GM23248 (cell line): Measurements from ENCODE around the gene ASAP2. TPM values are rescaled to one million over a fixed set of nuclear protein-coding genes. Genes with fewer than 3 reads are reported as not detected.

Experiments used
- DNase-seq: peaks from one replicate; pipeline ENCODE4 v3.0.0-alpha.2; 2015
- H2AFZ ChIP-seq: fragments of 200-600 bp; sonication (generic); 2 replicates; pipeline ENCODE4 v1.6.1; 2016; ENCODE audit warnings: antibody characterized with exemption
- H3F3A ChIP-seq: fragments of 200-600 bp; sonication (generic); 2 replicates; pipeline ENCODE4 v1.6.1; 2016; ENCODE audit warnings: mild to moderate bottlenecking, antibody characterized with exemption, mixed run types; ENCODE audit not compliant: insufficient read depth
- H3K27ac ChIP-seq: fragments of 200-600 bp; sonication (generic); 2 replicates; pipeline ENCODE4 v1.5.1; 2016; ENCODE audit warnings: mild to moderate bottlenecking
- H3K27me3 ChIP-seq: fragments of 200-600 bp; sonication (generic); replicated peaks from 2 replicates; pipeline ENCODE4 v1.6.1; 2016; ENCODE audit warnings: mild to moderate bottlenecking; ENCODE audit not compliant: insufficient read depth
- H3K36me3 ChIP-seq: fragments of 200-600 bp; sonication (generic); 2 replicates; pipeline ENCODE4 v1.6.1; 2016; ENCODE audit warnings: low read depth, mild to moderate bottlenecking
- H3K4me1 ChIP-seq: fragments of 200-600 bp; sonication (generic); 2 replicates; pipeline ENCODE4 v1.6.1; 2016; ENCODE audit warnings: mild to moderate bottlenecking; ENCODE audit not compliant: insufficient read depth
- H3K4me2 ChIP-seq: fragments of 200-600 bp; sonication (generic); one replicate; pipeline ENCODE4 v1.6.1; 2016; ENCODE audit warnings: mild to moderate bottlenecking; ENCODE audit not compliant: unreplicated experiment
- H3K4me3 ChIP-seq: fragments of 200-600 bp; sonication (generic); 2 replicates; pipeline ENCODE4 v1.5.1; 2016; ENCODE audit warnings: mild to moderate bottlenecking
- H3K79me2 ChIP-seq: fragments of 200-600 bp; sonication (generic); 2 replicates; pipeline ENCODE4 v1.6.1; 2016; ENCODE audit warnings: mild to moderate bottlenecking; ENCODE audit not compliant: insufficient read depth
- H3K9ac ChIP-seq: fragments of 200-600 bp; sonication (generic); 2 replicates; pipeline ENCODE4 v1.6.1; 2016; ENCODE audit warnings: mild to moderate bottlenecking
- H3K9me2 ChIP-seq: fragments of 200-600 bp; sonication (generic); 2 replicates; pipeline ENCODE4 v1.6.1; 2016; ENCODE audit warnings: mixed run types, mild to moderate bottlenecking, moderate library complexity; ENCODE audit not compliant: insufficient read depth
- H3K9me3 ChIP-seq: fragments of 200-600 bp; sonication (generic); one replicate; pipeline ENCODE4 v1.6.1; 2017; ENCODE audit warnings: low read depth
- H4K20me1 ChIP-seq: fragments of 200-600 bp; sonication (generic); 2 replicates; pipeline ENCODE4 v1.6.0; 2016; ENCODE audit not compliant: insufficient read depth
- EZH2 ChIP-seq: fragments of 200-600 bp; sonication (generic); IDR thresholded peaks from 2 replicates; pipeline ENCODE4 v1.6.1; 2018; ENCODE audit warnings: antibody characterized with exemption, mild to moderate bottlenecking; ENCODE audit not compliant: insufficient read depth, poor library complexity, severe bottlenecking
- EZH2phosphoT487 ChIP-seq: fragments of 200-600 bp; sonication (generic); IDR thresholded peaks from 2 replicates; pipeline ENCODE4 v1.6.1; 2018; ENCODE audit warnings: antibody characterized with exemption, moderate library complexity, mild to moderate bottlenecking, low read depth; ENCODE audit not compliant: insufficient read depth
- WGBS, 2 experiments: methylation state at CpG; one replicate each; pipeline ENCODE4 v1.1.6; 2015 to 2017; ENCODE audit warnings: low lambda C conversion rate in 2 of 2, low coverage in 1 of 2; ENCODE audit errors: missing lambda C conversion rate in 2 of 2; 5-methylcytosine and 5-hydroxymethylcytosine counted together
- in situ Hi-C: fragments of 300-500 bp; cut with MboI; formaldehyde crosslinking; loops from 2 replicates; pipeline ENCODE4 v1.15.0; 2020
- polyA plus RNA-seq: library from polyadenylated mRNA; unstranded; fragments of >200 nt; fragmentation: Nextera tagmentation; extraction: Ambion mirVana; gene quantifications from 2 replicates; pipeline ENCODE4 v1.2.1, GENCODE V29; 2016
- total RNA-seq: library from RNA; depleted of rRNA; stranded (reverse); fragments of >200 nt; shearing (Covaris generic); gene quantifications from 2 replicates; pipeline ENCODE4 v1.2.3, GENCODE V29; 2014

Gene ASAP2
- total and polyA plus RNA-seq, 2 experiments from 2014 or later: 8.8 to 49.6 TPM

DNA sequence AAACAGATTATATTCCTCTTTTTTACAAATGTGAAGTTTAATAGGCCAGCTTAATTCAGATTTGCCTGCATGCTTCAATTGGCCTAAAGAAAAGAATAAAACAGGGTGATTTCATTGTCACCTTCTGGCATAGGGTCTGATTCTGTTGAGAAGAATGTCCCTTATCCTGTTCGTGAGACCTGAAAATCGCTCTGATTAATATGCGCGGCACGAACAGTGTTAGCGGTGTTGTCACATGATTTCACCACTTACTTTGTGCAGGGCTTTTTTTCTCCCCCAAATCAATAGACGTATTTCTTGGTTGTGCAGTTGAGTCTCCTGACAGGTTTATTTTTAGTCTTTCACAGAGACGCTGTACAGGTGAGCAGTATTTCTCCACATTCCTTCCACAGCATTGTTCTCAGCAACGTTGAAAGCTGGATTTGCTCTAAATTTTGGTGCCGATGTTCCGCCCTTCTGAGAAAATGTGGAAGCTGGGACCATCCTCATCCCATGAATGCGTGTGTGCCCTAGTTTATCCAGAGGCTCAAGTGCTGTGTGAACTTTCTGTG lies 134.8 kb downstream of the ASAP2 start:
- H3K4me1 ChIP-seq: peaks cover 15% of the 10 kb centered on the region
- in situ Hi-C loops: no loop called here
- WGBS, 2 experiments: 92 to 93% methylated on average over 12 of the region's 12 CpGs

DNA sequence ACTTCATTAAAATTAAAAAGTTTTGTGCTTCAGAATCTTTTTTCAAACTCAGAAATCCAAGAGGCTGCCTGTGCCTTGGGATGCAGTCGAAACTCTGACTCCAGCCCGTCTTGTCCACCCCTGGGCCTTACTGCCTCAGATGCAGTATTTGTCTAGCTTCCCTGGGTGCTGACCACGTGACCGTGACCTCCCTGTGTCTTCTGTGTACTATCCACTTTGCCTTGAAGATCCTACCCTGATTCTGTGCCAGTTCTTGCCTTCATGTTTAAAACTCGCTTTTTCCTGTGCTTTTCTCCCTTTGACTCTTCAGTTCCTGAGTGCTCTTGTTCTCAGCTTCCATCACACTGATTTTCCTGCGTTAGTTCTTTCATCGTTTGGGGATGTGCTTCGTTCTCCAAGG lies 136.0 kb downstream of the ASAP2 start:
- H3K4me3 ChIP-seq: no peak overlapping the region
- H3K27ac ChIP-seq: no peak overlapping the region
- H3K79me2 ChIP-seq: peaks cover 47% of the 10 kb centered on the region
- H3K9ac ChIP-seq: no peak overlapping the region
- 96 to 98% methylated on average over 8 of the region's 8 CpGs for WGBS, 2 experiments
- TF ChIP-seq EZH2phosphoT487 (no peak), EZH2 (no peak)
- H3F3A ChIP-seq: peaks cover 25% of the 10 kb centered on the region
- H3K4me1 ChIP-seq: peaks cover 8% of the 10 kb centered on the region; the same call in 1 of the 2 replicates
- in situ Hi-C loops: no loop called here
- H2AFZ ChIP-seq: no peak overlapping the region
- H3K9me2 ChIP-seq: no peaks in the 10 kb centered on the region
- H4K20me1 ChIP-seq: no peaks in the 10 kb centered on the region
- no peaks in the 10 kb centered on the region for H3K27me3 ChIP-seq
- no peaks in the 10 kb centered on the region for H3K9me3 ChIP-seq
- peaks cover 35% of the 10 kb centered on the region for H3K36me3 ChIP-seq
- H3K4me2 ChIP-seq: no peak overlapping the region
- no peak for DNase-seq

More for the DNA sequence above, 134.8 kb downstream of the ASAP2 start:
- Histone ChIP-seq H3K9ac (no peak overlapping the region), H3K27ac (no peak overlapping the region), H4K20me1 (no peaks in the 10 kb centered on the region), H3K36me3 (peaks cover 39% of the 10 kb centered on the region), H3K9me3 (no peaks in the 10 kb centered on the region), H2AFZ (no peak overlapping the region), H3K27me3 (no peaks in the 10 kb centered on the region), H3K79me2 (peaks cover 47% of the 10 kb centered on the region), H3K9me2 (no peaks in the 10 kb centered on the region), H3F3A (peaks cover 27% of the 10 kb centered on the region), H3K4me3 (no peak overlapping the region), H3K4me2 (no peak overlapping the region)
- TF ChIP-seq EZH2phosphoT487 (no peak), EZH2 (no peak)
- DNase-seq: no peak

DNA sequence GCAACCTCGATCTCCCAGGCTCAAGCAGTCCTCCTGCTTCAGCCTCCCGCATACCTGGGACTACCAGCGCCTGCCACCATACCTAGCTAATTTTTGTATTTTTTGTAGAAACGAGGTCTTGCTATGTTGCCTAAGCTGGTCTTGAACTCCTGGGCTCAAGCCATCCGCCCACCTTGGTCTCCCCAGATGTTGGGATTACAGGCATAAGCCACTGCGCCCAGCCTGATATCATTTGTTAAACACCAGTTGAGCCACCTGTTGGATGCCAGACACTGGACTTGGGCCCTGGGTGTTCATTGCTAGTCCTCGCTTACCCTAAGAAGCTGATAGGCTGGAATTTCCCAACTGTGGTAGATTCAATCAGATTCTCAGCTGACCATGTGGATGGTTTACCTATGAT lies 136.9 kb downstream of the ASAP2 start:
- H3K9me3 ChIP-seq: no peaks in the 10 kb centered on the region
- no peak overlapping the region for H3K4me2 ChIP-seq
- no peak overlapping the region for H2AFZ ChIP-seq
- peaks cover 38% of the 10 kb centered on the region for H3K79me2 ChIP-seq
- no peak for TF ChIP-seq EZH2phosphoT487
- no peak for TF ChIP-seq EZH2
- H3K9me2 ChIP-seq: no peaks in the 10 kb centered on the region
- 93 to 96% methylated on average over 7 of the region's 7 CpGs for WGBS, 2 experiments
- no peak overlapping the region for H3K9ac ChIP-seq
- H3K27ac ChIP-seq: no peak overlapping the region
- H3K27me3 ChIP-seq: no peaks in the 10 kb centered on the region
- H3F3A ChIP-seq: peaks cover 24% of the 10 kb centered on the region
- H3K4me3 ChIP-seq: no peak overlapping the region
- peaks cover 39% of the 10 kb centered on the region for H3K36me3 ChIP-seq
- H3K4me1 ChIP-seq: peaks cover 14% of the 10 kb centered on the region
- no peak for DNase-seq
- in situ Hi-C loops: no loop called here
- H4K20me1 ChIP-seq: no peaks in the 10 kb centered on the region

DNA sequence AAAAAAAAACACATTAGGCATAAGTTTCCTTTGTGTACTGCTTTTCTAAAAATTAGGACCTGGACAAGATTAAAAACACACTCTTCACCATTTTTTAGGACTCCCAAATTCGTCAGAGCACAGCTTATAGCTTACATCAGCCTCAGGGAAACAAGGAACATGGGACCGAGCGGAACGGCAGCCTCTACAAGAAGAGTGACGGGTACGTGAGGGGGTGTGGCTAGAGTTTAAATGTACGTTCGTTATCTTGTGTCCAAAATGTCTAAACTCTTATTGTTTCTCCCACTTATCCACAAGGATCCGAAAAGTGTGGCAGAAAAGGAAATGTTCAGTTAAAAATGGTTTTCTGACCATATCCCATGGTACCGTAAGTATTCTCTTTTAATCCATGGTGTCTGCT lies 137.8 kb downstream of the ASAP2 start:
- Histone ChIP-seq H3K9me2 (no peaks in the 10 kb centered on the region), H3K27me3 (no peaks in the 10 kb centered on the region), H3K9me3 (no peaks in the 10 kb centered on the region), H3F3A (peaks cover 32% of the 10 kb centered on the region), H2AFZ (no peak overlapping the region), H3K9ac (no peak overlapping the region), H4K20me1 (no peaks in the 10 kb centered on the region), H3K4me3 (no peak overlapping the region), H3K4me1 (peaks cover 14% of the 10 kb centered on the region), H3K4me2 (no peak overlapping the region), H3K27ac (no peak overlapping the region), H3K36me3 (peaks cover 41% of the 10 kb centered on the region), H3K79me2 (peaks cover 34% of the 10 kb centered on the region)
- no peak for DNase-seq
- WGBS, 2 experiments: 89 to 91% methylated on average over 10 of the region's 10 CpGs
- in situ Hi-C loops: no loop called here
- TF ChIP-seq EZH2 (no peak), EZH2phosphoT487 (no peak)
